ENCODE measurements around the gene PARD3B.

Gene PARD3B

GRCh38 chr2:205115511-205115910, 570.2 kb downstream of the PARD3B start:
- H3K9me3 ChIP-seq (replicated peaks; ENCODE audit: insufficient read depth, low read length) = no peaks in the 10 kb centered on the region
- DNase-seq = no peak

GRCh38 chr2:205117125-205117524, 571.9 kb downstream of the PARD3B start:
- Histone ChIP-seq H3K9me2 (replicated peaks; ENCODE audit: insufficient read depth, low read length) (no peaks in the 10 kb centered on the region), H3F3A (ENCODE audit: insufficient read depth, low read length) (no peaks in the 10 kb centered on the region), H3K9ac (ENCODE audit: low read length) (no peak overlapping the region), H3K27ac (ENCODE audit: low read length) (no peak overlapping the region), H3K27me3 (replicated peaks; ENCODE audit: insufficient read depth, low read length) (no peaks in the 10 kb centered on the region), H3K4me3 (ENCODE audit: low read length) (no peak overlapping the region), H4K20me1 (ENCODE audit: insufficient read depth, low read length) (no peaks in the 10 kb centered on the region), H3K4me2 (ENCODE audit: low read depth, low read length) (no peak overlapping the region), H3K9me3 (replicated peaks; ENCODE audit: insufficient read depth, low read length) (no peaks in the 10 kb centered on the region), H3K4me1 (ENCODE audit: low read length) (no peaks in the 10 kb centered on the region), H3K36me3 (replicated peaks; ENCODE audit: insufficient read depth, low read length) (no peaks in the 10 kb centered on the region), H2AFZ (ENCODE audit: low read length) (no peak overlapping the region), H3K79me2 (ENCODE audit: low read length) (no peaks in the 10 kb centered on the region)
- no peak for DNase-seq
- no peak for TF ChIP-seq EZH2phosphoT487 (IDR thresholded peaks at IDR 0.05; ENCODE audit: low read length)
- no peak for TF ChIP-seq EZH2 (optimal IDR thresholded peaks at IDR 0.05; ENCODE audit: low read depth, low read length)
- TF ChIP-seq CTCF (IDR thresholded peaks at IDR 0.05; ENCODE audit: low read length) = no peak

More at GRCh38 chr2:205115511-205115910, 570.2 kb downstream of the PARD3B start:
- Histone ChIP-seq H3K4me3 (ENCODE audit: low read length) (no peak overlapping the region), H3K9me2 (replicated peaks; ENCODE audit: insufficient read depth, low read length) (no peaks in the 10 kb centered on the region), H3K36me3 (replicated peaks; ENCODE audit: insufficient read depth, low read length) (no peaks in the 10 kb centered on the region), H4K20me1 (ENCODE audit: insufficient read depth, low read length) (no peaks in the 10 kb centered on the region), H2AFZ (ENCODE audit: low read length) (no peak overlapping the region), H3K79me2 (ENCODE audit: low read length) (no peaks in the 10 kb centered on the region), H3K27ac (ENCODE audit: low read length) (no peak overlapping the region), H3F3A (ENCODE audit: insufficient read depth, low read length) (no peaks in the 10 kb centered on the region), H3K4me2 (ENCODE audit: low read depth, low read length) (no peak overlapping the region), H3K27me3 (replicated peaks; ENCODE audit: insufficient read depth, low read length) (no peaks in the 10 kb centered on the region), H3K4me1 (ENCODE audit: low read length) (no peaks in the 10 kb centered on the region), H3K9ac (ENCODE audit: low read length) (no peak overlapping the region)
- TF ChIP-seq CTCF (IDR thresholded peaks at IDR 0.05; ENCODE audit: low read length) (no peak), EZH2phosphoT487 (IDR thresholded peaks at IDR 0.05; ENCODE audit: low read length) (no peak), EZH2 (optimal IDR thresholded peaks at IDR 0.05; ENCODE audit: low read depth, low read length) (no peak)

GRCh38 chr2:205119136-205119535, 573.9 kb downstream of the PARD3B start:
- no peak for TF ChIP-seq EZH2phosphoT487 (IDR thresholded peaks at IDR 0.05; ENCODE audit: low read length)
- TF ChIP-seq CTCF (IDR thresholded peaks at IDR 0.05; ENCODE audit: low read length) = no peak
- no peak for TF ChIP-seq EZH2 (optimal IDR thresholded peaks at IDR 0.05; ENCODE audit: low read depth, low read length)
- Histone ChIP-seq H3K79me2 (ENCODE audit: low read length) (no peaks in the 10 kb centered on the region), H3K9ac (ENCODE audit: low read length) (no peak overlapping the region), H3K4me2 (ENCODE audit: low read depth, low read length) (no peak overlapping the region), H2AFZ (ENCODE audit: low read length) (no peak overlapping the region), H3K27me3 (replicated peaks; ENCODE audit: insufficient read depth, low read length) (no peaks in the 10 kb centered on the region), H4K20me1 (ENCODE audit: insufficient read depth, low read length) (no peaks in the 10 kb centered on the region), H3K27ac (ENCODE audit: low read length) (no peak overlapping the region), H3K4me1 (ENCODE audit: low read length) (no peaks in the 10 kb centered on the region), H3K9me3 (replicated peaks; ENCODE audit: insufficient read depth, low read length) (no peaks in the 10 kb centered on the region), H3K4me3 (ENCODE audit: low read length) (no peak overlapping the region), H3K36me3 (replicated peaks; ENCODE audit: insufficient read depth, low read length) (no peaks in the 10 kb centered on the region), H3F3A (ENCODE audit: insufficient read depth, low read length) (no peaks in the 10 kb centered on the region), H3K9me2 (replicated peaks; ENCODE audit: insufficient read depth, low read length) (no peaks in the 10 kb centered on the region)
- no peak for DNase-seq

Data from MM.1S (cell line).